GM12875 (cell line): ENCODE measurements around the gene EPHX1.

Source experiments
- H3K4me3 ChIP-seq: one replicate; pipeline ENCODE4 v1.5.1; 2011; ENCODE audit warnings: low read depth, low read length, control low read depth
- TF ChIP-seq, protein P1 (sequence below): IDR thresholded peaks from 2 replicates; pipeline ENCODE4 v1.5.1; 2011; ENCODE audit warnings: low read depth, mild to moderate bottlenecking, control low read depth, inconsistent platforms, low read length, moderate library complexity, borderline replicate concordance; ENCODE audit not compliant: insufficient read depth

The EPHX1 gene

DNA sequence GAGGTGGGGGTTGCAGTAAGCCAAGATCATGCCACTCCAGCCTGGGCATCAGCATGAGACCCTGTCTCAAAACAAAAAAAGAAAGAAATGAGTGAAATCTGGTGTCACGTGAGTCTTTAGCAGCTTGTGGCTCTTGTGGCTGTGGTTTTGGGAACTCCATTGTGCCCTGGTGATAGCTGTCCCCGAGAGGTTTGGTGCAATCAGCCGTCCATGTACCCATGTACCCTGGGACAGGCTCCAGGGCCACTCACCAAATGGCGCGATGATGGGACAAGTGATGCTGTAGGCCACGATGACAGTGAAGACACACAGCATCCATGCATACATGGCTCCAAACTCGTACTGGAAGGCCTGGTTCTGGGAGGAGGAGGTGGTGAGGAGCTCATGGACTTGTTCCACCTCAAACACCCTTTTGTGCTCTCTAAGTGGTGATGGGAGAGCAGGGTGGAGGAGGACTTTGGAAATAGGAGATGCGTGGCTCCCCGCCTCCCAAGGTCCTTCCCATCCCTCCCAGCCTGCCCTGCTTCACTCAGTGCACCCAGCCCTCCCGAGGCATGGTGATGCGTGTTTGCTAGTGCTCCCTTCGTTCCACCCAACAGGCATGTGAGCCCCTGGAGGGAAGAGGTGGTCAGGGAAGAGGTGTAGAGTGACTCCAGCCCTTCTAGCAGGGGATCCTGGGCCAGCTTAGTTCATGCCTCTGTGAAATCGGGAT is 42.6 kb downstream of the EPHX1 start:
- TF ChIP-seq, protein P1, sequence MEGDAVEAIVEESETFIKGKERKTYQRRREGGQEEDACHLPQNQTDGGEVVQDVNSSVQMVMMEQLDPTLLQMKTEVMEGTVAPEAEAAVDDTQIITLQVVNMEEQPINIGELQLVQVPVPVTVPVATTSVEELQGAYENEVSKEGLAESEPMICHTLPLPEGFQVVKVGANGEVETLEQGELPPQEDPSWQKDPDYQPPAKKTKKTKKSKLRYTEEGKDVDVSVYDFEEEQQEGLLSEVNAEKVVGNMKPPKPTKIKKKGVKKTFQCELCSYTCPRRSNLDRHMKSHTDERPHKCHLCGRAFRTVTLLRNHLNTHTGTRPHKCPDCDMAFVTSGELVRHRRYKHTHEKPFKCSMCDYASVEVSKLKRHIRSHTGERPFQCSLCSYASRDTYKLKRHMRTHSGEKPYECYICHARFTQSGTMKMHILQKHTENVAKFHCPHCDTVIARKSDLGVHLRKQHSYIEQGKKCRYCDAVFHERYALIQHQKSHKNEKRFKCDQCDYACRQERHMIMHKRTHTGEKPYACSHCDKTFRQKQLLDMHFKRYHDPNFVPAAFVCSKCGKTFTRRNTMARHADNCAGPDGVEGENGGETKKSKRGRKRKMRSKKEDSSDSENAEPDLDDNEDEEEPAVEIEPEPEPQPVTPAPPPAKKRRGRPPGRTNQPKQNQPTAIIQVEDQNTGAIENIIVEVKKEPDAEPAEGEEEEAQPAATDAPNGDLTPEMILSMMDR: no peak
- no peak overlapping the region for H3K4me3 ChIP-seq

DNA sequence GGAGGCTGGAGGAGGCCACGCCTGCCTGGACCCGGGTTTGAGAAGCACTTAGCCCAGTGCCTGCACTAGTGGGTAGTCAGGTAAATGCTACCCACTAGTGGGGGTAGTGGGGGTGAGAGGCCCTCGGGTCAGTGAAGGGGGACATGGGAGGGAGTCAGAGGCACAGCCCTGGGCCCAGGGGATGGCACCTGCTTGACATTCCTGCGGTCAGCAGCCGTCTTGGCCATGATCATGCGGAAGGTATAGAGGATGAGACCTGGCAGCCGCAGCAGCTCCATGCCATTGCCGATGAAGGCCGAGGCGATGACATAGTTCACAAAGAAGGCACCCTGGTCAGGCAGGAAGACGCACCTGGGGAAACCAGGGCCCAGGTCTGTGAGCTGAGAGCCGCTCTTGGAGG is 43.5 kb downstream of the EPHX1 start:
- H3K4me3 ChIP-seq: no peak overlapping the region
- TF ChIP-seq, protein P1: no peak

DNA sequence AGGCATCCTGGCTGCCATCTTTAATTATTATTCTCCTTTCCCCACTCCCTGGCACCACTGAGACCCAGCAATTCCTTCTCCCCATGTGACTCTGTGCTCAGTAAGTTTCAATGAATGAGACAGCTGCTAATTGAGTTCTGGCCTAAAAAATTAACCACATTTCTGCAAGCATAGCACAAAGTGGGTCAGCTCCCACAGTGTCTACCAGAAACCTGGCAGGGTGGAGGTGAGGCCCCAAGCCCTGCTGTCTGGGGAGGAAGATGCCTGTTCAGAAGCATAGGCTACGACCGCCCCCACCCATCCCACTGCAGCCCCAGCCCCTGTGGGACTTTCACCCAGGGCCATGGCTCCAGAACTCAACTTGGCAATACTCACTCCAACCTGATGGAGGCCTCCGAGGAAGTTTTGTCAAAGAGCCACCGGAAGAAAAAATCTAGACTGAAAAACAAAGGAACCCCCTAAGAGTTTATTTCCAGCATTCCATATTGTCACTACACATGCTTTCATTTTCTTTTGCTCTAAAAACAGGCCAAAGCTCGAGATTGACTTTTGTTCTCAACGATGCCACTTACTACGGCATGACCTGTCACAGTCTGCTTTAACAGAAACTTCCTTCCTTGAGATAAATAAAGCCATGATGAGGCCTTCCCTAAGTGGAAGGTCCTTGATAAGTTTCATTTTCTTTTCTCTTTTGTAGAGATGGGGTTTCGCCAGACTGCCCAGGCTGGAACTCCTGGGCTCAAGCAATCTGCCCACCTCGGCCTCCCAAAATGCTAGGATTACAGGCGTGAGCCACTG is 45.8 kb downstream of the EPHX1 start:
- TF ChIP-seq, protein P1: no peak
- H3K4me3 ChIP-seq: no peak overlapping the region

DNA sequence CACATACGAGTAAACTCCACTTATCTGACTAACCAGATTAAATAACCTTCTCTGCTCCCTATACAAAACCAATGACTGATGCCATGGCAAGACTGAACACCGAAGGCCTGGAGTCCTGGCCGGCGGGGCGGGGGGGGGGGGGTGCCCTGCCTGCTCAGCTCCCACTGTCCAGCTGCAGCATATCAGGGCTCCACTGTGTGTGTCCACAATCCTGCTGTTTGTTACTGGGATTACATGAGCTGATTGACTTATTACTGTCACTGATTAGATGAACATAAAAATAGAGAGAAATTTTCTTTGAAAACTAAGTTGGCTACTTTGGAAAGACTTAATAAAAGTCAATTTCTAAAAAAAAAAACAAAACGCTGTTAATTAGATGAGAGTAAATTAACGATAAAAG is 47.3 kb downstream of the EPHX1 start:
- TF ChIP-seq, protein P1: no peak

DNA sequence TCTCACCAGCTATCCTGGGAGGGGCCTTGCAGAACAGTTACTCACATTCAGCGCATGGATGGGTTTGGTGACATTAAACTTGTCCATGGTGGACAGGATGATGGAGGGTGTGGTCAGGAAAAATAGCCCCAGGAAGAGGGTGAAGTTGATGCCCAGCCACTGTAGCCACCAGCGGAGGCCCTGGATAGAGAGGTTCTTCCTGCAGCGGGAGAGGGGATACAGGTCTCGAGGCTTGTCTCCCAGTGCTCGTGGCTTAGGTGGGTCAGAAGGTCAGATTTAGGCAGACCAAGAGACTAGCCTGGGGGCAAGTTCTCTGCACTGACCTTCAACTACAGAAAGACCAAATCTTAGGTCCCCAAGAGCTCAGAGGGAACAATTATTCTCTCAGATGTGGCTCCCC is 49.2 kb downstream of the EPHX1 start:
- H3K4me3 ChIP-seq: no peak overlapping the region
- TF ChIP-seq, protein P1: no peak

More for the DNA sequence above, 47.3 kb downstream of the EPHX1 start:
- no peak overlapping the region for H3K4me3 ChIP-seq

DNA sequence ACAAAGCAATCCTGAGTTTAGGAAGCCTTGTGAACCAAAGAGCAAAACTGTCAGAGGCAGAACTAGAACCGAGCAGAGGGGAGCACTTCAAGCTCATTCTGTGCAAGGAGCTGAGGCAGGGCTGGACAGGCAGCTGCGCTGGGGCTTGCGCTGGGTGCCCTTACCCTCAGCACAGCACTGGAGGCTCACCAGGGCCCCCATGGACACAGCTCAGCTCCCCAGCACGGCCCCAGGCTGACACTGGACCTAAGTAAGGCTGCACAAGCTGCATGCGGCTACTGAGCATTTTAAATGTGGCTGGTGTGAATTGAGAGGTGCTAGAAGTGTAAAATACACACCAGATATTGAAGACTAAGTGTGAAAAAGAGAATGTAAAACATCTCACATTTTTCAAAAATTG is 50.2 kb downstream of the EPHX1 start:
- TF ChIP-seq, protein P1: no peak

More for the DNA sequence above, 50.2 kb downstream of the EPHX1 start:
- H3K4me3 ChIP-seq: no peak overlapping the region
